H1 (cell line): Measurements from ENCODE around the gene PPP2R2C. TPM values are rescaled to one million over a fixed set of nuclear protein-coding genes. Genes with fewer than 3 reads are reported as not detected.

Experiments used
- CTCF ChIA-PET: fragments of 300-600 bp; sonication (Branson Sonifier 250); formaldehyde crosslinking; loops from one replicate; lab custom pipeline; 2021; ENCODE audit not compliant: partially characterized antibody; lab: Charles Lee
- POLR2A ChIA-PET: fragments of 300-600 bp; sonication (Branson Sonifier 250); formaldehyde crosslinking; loops from one replicate; lab custom pipeline; 2021; ENCODE audit warnings: inconsistent platforms; ENCODE audit not compliant: partially characterized antibody; lab: Charles Lee
- DNase-seq, 2 experiments: peaks; one replicate each; pipeline versions ENCODE4 v3.0.0 to v3.0.0-alpha.2; 2010 to 2022; ENCODE audit warnings: low spot score in 2 of 2, low read depth in 1 of 2, mixed read lengths in 1 of 2
- FAIRE-seq: peaks from 2 replicates; lab custom pipeline; 2011; peaks lifted over from hg19 to GRCh38; lab: Jason Lieb, UNC
- H2AFZ ChIP-seq: 2 replicates; pipeline ENCODE4 v1.8.1; 2012; ENCODE audit warnings: low read length, inconsistent platforms
- H2AK5ac ChIP-seq: 2 replicates; pipeline ENCODE4 v1.6.1; 2013; ENCODE audit warnings: low read depth, low read length
- H2BK120ac ChIP-seq: replicated peaks from 2 replicates; pipeline ENCODE3; 2013; ENCODE audit warnings: low read depth, low read length, inconsistent platforms
- H2BK12ac ChIP-seq: 2 replicates; pipeline ENCODE4 v1.6.1; 2013; ENCODE audit warnings: low read depth, low read length
- H2BK15ac ChIP-seq: 2 replicates; pipeline ENCODE4 v1.6.1; 2013; ENCODE audit warnings: low read length
- H2BK20ac ChIP-seq: 2 replicates; pipeline ENCODE4 v1.6.1; 2013; ENCODE audit warnings: low read length
- H2BK5ac ChIP-seq: 2 replicates; pipeline ENCODE4 v1.6.1; 2013; ENCODE audit warnings: low read depth, low read length
- H3K14ac ChIP-seq: 2 replicates; pipeline ENCODE4 v1.6.1; 2013; ENCODE audit warnings: inconsistent platforms; ENCODE audit not compliant: insufficient read length
- H3K18ac ChIP-seq: 2 replicates; pipeline ENCODE4 v1.6.1; 2013; ENCODE audit warnings: low read length; ENCODE audit errors: extremely low read depth
- H3K23ac ChIP-seq: 2 replicates; pipeline ENCODE4 v1.6.1; 2013; ENCODE audit warnings: inconsistent platforms; ENCODE audit not compliant: insufficient read length
- H3K23me2 ChIP-seq: 2 replicates; pipeline ENCODE4 v1.6.1; 2013; ENCODE audit warnings: low read depth, low read length
- H3K27ac ChIP-seq: 2 replicates; pipeline ENCODE4 v1.6.1; 2011; ENCODE audit warnings: low read depth, low read length, inconsistent platforms
- H3K27me3 ChIP-seq, 4 experiments: replicated peaks in 1 of 4; 1 replicate in 1 of 4; 2 replicates in 3 of 4; pipeline versions ENCODE4 v1.6.1 to v1.8.1; 2011 to 2013; ENCODE audit warnings: low read length in 3 of 4, mild to moderate bottlenecking in 3 of 4, inconsistent platforms in 2 of 4, mixed read lengths in 2 of 4, moderate library complexity in 1 of 4; ENCODE audit not compliant: control insufficient read depth in 3 of 4, insufficient read depth in 3 of 4; ENCODE audit errors: extremely low read depth in 1 of 4
- H3K36me3 ChIP-seq, 4 experiments: 2 replicates each; pipeline versions ENCODE4 v1.6.1 to v1.8.1; 2011 to 2013; ENCODE audit warnings: mild to moderate bottlenecking in 4 of 4, low read length in 3 of 4, moderate library complexity in 2 of 4, control low read depth in 1 of 4, inconsistent platforms in 1 of 4; ENCODE audit not compliant: insufficient read depth in 4 of 4, control insufficient read depth in 2 of 4
- H3K4ac ChIP-seq: replicated peaks from 2 replicates; pipeline ENCODE3; 2013; ENCODE audit warnings: low read length, low read depth, mixed read lengths, inconsistent platforms; ENCODE audit not compliant: insufficient read length
- H3K4me1 ChIP-seq, 4 experiments: replicated peaks in 1 of 4; 1 replicate in 1 of 4; 2 replicates in 3 of 4; pipeline versions ENCODE4 v1.6.1 to v1.8.1; 2011 to 2013; ENCODE audit warnings: low read length in 3 of 4, inconsistent platforms in 2 of 4, mixed read lengths in 1 of 4; ENCODE audit not compliant: insufficient read depth in 4 of 4, control insufficient read depth in 3 of 4
- H3K4me2 ChIP-seq, 2 experiments: 2 replicates each; pipeline versions ENCODE4 v1.6.1 to v1.8.1; 2011 to 2013; ENCODE audit warnings: low read depth in 2 of 2, low read length in 2 of 2, control low read depth in 1 of 2, inconsistent platforms in 1 of 2, mild to moderate bottlenecking in 1 of 2; ENCODE audit not compliant: insufficient read depth in 1 of 2
- H3K4me3 ChIP-seq, 4 experiments: fragments of 200-600, 300-600 bp in 1 of 4; sonication (generic), shearing (Covaris generic), sonication (Bioruptor Twin) in 1 of 4; 2 replicates each; pipeline versions ENCODE4 v1.5.1 to v1.8.1; 2011 to 2016; ENCODE audit warnings: low read length in 4 of 4, low read depth in 3 of 4, control low read depth in 2 of 4, inconsistent platforms in 2 of 4, mild to moderate bottlenecking in 2 of 4, mixed read lengths in 1 of 4, moderate library complexity in 1 of 4; ENCODE audit not compliant: insufficient read depth in 2 of 4; ENCODE audit errors: extremely low read depth in 1 of 4
- H3K56ac ChIP-seq: replicated peaks from 2 replicates; pipeline ENCODE3; 2013; ENCODE audit warnings: low read depth, mild to moderate bottlenecking, mixed read lengths, low read length, inconsistent platforms; ENCODE audit not compliant: insufficient read length
- H3K79me1 ChIP-seq: 2 replicates; pipeline ENCODE4 v1.6.1; 2013; ENCODE audit warnings: low read depth, low read length, control low read depth
- H3K79me2 ChIP-seq, 2 experiments: 2 replicates each; pipeline versions ENCODE4 v1.6.1 to v1.8.1; 2012 to 2013; ENCODE audit warnings: low read length in 2 of 2, mild to moderate bottlenecking in 2 of 2, inconsistent platforms in 1 of 2; ENCODE audit not compliant: insufficient read depth in 2 of 2, control insufficient read depth in 1 of 2
- H3K9ac ChIP-seq, 4 experiments: replicated peaks in 1 of 4; 1 replicate in 1 of 4; 2 replicates in 3 of 4; pipeline versions ENCODE4 v1.6.1 to v1.8.1; 2011 to 2013; ENCODE audit warnings: low read depth in 3 of 4, low read length in 3 of 4, control low read depth in 2 of 4, mild to moderate bottlenecking in 2 of 4, moderate library complexity in 2 of 4, inconsistent platforms in 1 of 4; ENCODE audit errors: extremely low read depth in 1 of 4
- H3K9me3 ChIP-seq, 2 experiments: 2 replicates each; pipeline versions ENCODE4 v1.6.1 to v1.8.1; 2012 to 2013; ENCODE audit warnings: mild to moderate bottlenecking in 2 of 2, moderate library complexity in 2 of 2, control low read depth in 1 of 2, inconsistent platforms in 1 of 2, low read depth in 1 of 2, low read length in 1 of 2, mixed read lengths in 1 of 2; ENCODE audit not compliant: insufficient read depth in 2 of 2
- H4K20me1 ChIP-seq, 2 experiments: replicated peaks in 1 of 2; 2 replicates each; pipeline versions ENCODE3 to v1.8.1; 2011 to 2013; ENCODE audit warnings: inconsistent platforms in 2 of 2, low read length in 2 of 2, mild to moderate bottlenecking in 1 of 2; ENCODE audit not compliant: insufficient read depth in 2 of 2, control insufficient read depth in 1 of 2
- H4K5ac ChIP-seq: 2 replicates; pipeline ENCODE4 v1.6.1; 2013; ENCODE audit warnings: low read length, low read depth, mixed read lengths, inconsistent platforms; ENCODE audit not compliant: insufficient read length
- H4K8ac ChIP-seq: 2 replicates; pipeline ENCODE4 v1.8.0; 2013; ENCODE audit warnings: mild to moderate bottlenecking, moderate library complexity, low read length, inconsistent platforms; ENCODE audit not compliant: insufficient read depth; ENCODE audit errors: extremely low read depth
- H4K91ac ChIP-seq: replicated peaks from 2 replicates; pipeline ENCODE3; 2013; ENCODE audit warnings: low read length, mixed read lengths, inconsistent platforms; ENCODE audit not compliant: insufficient read length
- CREB1 ChIP-seq: IDR thresholded peaks from 2 replicates; pipeline ENCODE4 v1.6.1; 2012; ENCODE audit warnings: inconsistent platforms
- CTBP2 ChIP-seq: IDR thresholded peaks from 2 replicates; pipeline ENCODE4 v1.7.0; 2011; ENCODE audit warnings: borderline replicate concordance, mild to moderate bottlenecking, moderate library complexity, mixed read lengths, low read length; ENCODE audit not compliant: insufficient read depth, insufficient read length
- EZH2 ChIP-seq: fragments of 200-600 bp; sonication (generic); IDR thresholded peaks from 2 replicates; pipeline ENCODE4 v1.7.1; 2012; ENCODE audit warnings: low read depth, mild to moderate bottlenecking, moderate library complexity, low read length, inconsistent platforms; ENCODE audit not compliant: severe bottlenecking
- GABPA ChIP-seq: IDR thresholded peaks from 2 replicates; pipeline ENCODE4 v1.6.1; 2011; ENCODE audit warnings: mild to moderate bottlenecking, low read length, moderate library complexity, borderline replicate concordance; ENCODE audit not compliant: insufficient read depth
- HDAC2 ChIP-seq, 2 experiments: fragments of 300-600 bp in 1 of 2; sonication (generic) in 1 of 2; IDR thresholded peaks; 2 replicates each; pipeline ENCODE4 v1.6.1; 2011 to 2012; ENCODE audit warnings: low read depth in 2 of 2, low read length in 2 of 2, mild to moderate bottlenecking in 2 of 2, moderate library complexity in 2 of 2, borderline replicate concordance in 1 of 2, inconsistent platforms in 1 of 2
- JUND ChIP-seq: IDR thresholded peaks from 2 replicates; pipeline ENCODE4 v1.6.1; 2011; ENCODE audit warnings: mild to moderate bottlenecking, improper control_type of control experiment, low read length
- NANOG ChIP-seq: IDR thresholded peaks from 2 replicates; pipeline ENCODE4 v1.6.1; 2011; ENCODE audit warnings: low read length, low read depth, mild to moderate bottlenecking, inconsistent platforms; ENCODE audit not compliant: insufficient read depth, poor library complexity, severe bottlenecking
- NRF1 ChIP-seq: IDR thresholded peaks from 2 replicates; pipeline ENCODE4 v1.6.1; 2011; ENCODE audit warnings: mild to moderate bottlenecking, low read depth, low read length, improper control_type of control experiment
- PHF8 ChIP-seq: fragments of 200-600 bp; sonication (generic); conservative IDR thresholded peaks from 2 replicates; pipeline ENCODE4 v1.7.1; 2012; ENCODE audit warnings: low read depth, mild to moderate bottlenecking, inconsistent platforms, low read length, moderate library complexity
- RFX5 ChIP-seq: IDR thresholded peaks from 2 replicates; pipeline ENCODE4 v1.6.1; 2011; ENCODE audit warnings: low read depth, low read length, improper control_type of control experiment, borderline replicate concordance
- USF2 ChIP-seq: IDR thresholded peaks from 2 replicates; pipeline ENCODE4 v1.6.1; 2011; ENCODE audit warnings: low read length, improper control_type of control experiment
- WGBS, 2 experiments: shearing (Covaris generic) in 1 of 2; methylation state at CpG; one replicate each; pipeline versions ENCODE4 v1.1.6 to v1.1.7; 2013 to 2015; ENCODE audit warnings: low lambda C conversion rate in 2 of 2, mixed read lengths in 2 of 2, inconsistent platforms in 1 of 2, low coverage in 1 of 2, missing lambda C conversion rate in 1 of 2; ENCODE audit not compliant: insufficient replicate concordance in 2 of 2, insufficient coverage in 1 of 2, insufficient read length in 1 of 2; ENCODE audit errors: extremely low coverage in 1 of 2, missing lambda C conversion rate in 1 of 2; 5-methylcytosine and 5-hydroxymethylcytosine counted together
- polyA plus RNA-seq, 7 experiments: library from polyadenylated mRNA; depleted of rRNA in 3 of 7; stranded (reverse) in 5 of 7; unstranded in 2 of 7; fragments of >200 nt in 5 of 7; fragments of 200-250 nt in 2 of 7; gene quantifications; 1 replicate in 5 of 7; 2 replicates in 1 of 7; 4 replicates in 1 of 7; pipeline versions ENCODE4 v1.2.1 to v1.2.3, GENCODE V29; 2011 to 2013; ENCODE audit warnings: missing spikeins in 2 of 7, mixed read lengths in 2 of 7
- total RNA-seq: library from RNA; stranded (reverse); fragmentation: NEBNext Ultra II Directional; extraction: Animal tissue kit (Norgen Biotek cat#: 25700); gene quantifications from 2 replicates; pipeline ENCODE4 v1.2.1, GENCODE V29; 2021

The PPP2R2C gene
- total and polyA plus RNA-seq, 2 of the 8 experiments (the other 6 are each of a cell fraction or from before 2014, with no cell fraction given) = 6.4 TPM

DNA sequence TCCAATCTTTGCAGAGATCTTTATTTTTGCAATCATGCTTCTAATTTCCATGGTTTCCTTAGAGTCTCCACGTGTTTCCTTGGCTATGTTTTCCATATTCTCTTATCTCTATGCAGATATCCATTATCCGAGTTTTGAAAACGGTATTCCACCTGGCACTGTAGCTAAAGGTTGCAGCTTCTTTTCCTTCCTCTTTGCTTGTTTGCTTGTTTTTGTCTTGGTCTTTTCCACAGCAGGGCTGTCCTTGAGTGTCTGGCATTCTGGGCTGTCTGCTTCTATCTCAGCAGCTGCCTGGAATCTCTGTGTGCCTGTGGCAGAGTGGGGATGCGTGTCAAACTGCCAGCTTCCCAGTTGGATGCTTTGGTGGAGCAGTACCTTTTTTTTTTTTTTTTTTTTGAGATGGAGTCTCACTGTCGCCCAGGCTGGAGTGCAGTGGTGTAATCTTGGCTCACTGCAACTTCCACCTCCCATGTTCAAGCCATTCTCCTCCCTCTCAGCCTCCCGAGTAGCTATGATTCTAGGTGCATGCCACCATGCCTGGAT lies 155.9 kb downstream of the PPP2R2C start:
- WGBS, 2 experiments = 83% methylated on average over 6 of the region's 6 CpGs; no CpG with 5 or more reads in 1 of the 2 experiments
- DNase-seq = no peak
- Histone ChIP-seq H2BK20ac (no peak overlapping the region), H3K79me2 (no peaks in the 10 kb centered on the region), H3K23me2 (no peaks in the 10 kb centered on the region), H4K20me1 (peaks cover 0 to 1% of the 10 kb centered on the region in 2 experiments), H3K27ac (no peak overlapping the region), H3K9ac (no peak overlapping the region), H2AFZ (no peak overlapping the region), H3K14ac (no peak overlapping the region), H4K8ac (no peak overlapping the region), H3K36me3 (no peaks in the 10 kb centered on the region), H4K91ac (no peak overlapping the region), H2BK15ac (no peak overlapping the region), H3K4ac (no peak overlapping the region), H3K4me2 (no peak overlapping the region), H3K27me3 (no peaks in the 10 kb centered on the region), H3K9me3 (no peaks in the 10 kb centered on the region; a peak in 1 of 4 replicates), H2BK120ac (no peak overlapping the region), H2BK5ac (no peak overlapping the region), H3K79me1 (no peaks in the 10 kb centered on the region), H2AK5ac (no peak overlapping the region), H3K4me1 (no peaks in the 10 kb centered on the region), H3K23ac (no peak overlapping the region), H3K4me3 (no peak overlapping the region), H4K5ac (no peak overlapping the region), H2BK12ac (no peak overlapping the region), H3K56ac (no peak overlapping the region), H3K18ac (no peak overlapping the region)
- FAIRE-seq = no peak
- POLR2A ChIA-PET = interaction anchor here (1.3 kb wide), 1 partner anchor 14 kb away, joined by 3 read pairs; no protein-coding TSS in a partner anchor
- CTCF ChIA-PET = interaction anchor here (0.6 to 22.3 kb wide), 9 partner anchors 11 to 158 kb away, joined by 3 to 908 read pairs (median 4); partner anchors contain the start of gene WFS1
- TF ChIP-seq RFX5 = no peak
- no peak for TF ChIP-seq HDAC2 (IDR thresholded peaks at IDR 0.05; ENCODE audit: borderline replicate concordance in 1 of 2, low read depth in 2 of 2, low read length in 2 of 2)
- no peak for TF ChIP-seq NRF1
- TF ChIP-seq CREB1 = no peak
- no peak for TF ChIP-seq JUND
- no peak for TF ChIP-seq USF2
- no peak for TF ChIP-seq GABPA
- no peak for TF ChIP-seq CTBP2
- no peak for TF ChIP-seq PHF8
- TF ChIP-seq EZH2 = no peak
- TF ChIP-seq NANOG = no peak
